ENCODE results near the gene LARGE1.

Gene LARGE1

GRCh38 chr22:33829546-33830280 lies 90.6 kb downstream of the LARGE1 start:
- Histone ChIP-seq H3K4me3 (replicated peaks; ENCODE audit: insufficient read depth, low read length) (no peak overlapping the region), H3K27ac (replicated peaks) (no peak overlapping the region), H3K27me3 (ENCODE audit: insufficient read depth, poor library complexity, severe bottlenecking) (no peaks in the 10 kb centered on the region)
- DNase-seq (ENCODE audit: low read depth in 1 of 2, low spot score in 1 of 2) = no peak
- TF ChIP-seq POLR2AphosphoS5 (IDR thresholded peaks at IDR 0.05; ENCODE audit: low read depth) = no peak
- TF ChIP-seq SPI1 (IDR thresholded peaks at IDR 0.05; ENCODE audit: borderline replicate concordance, low read depth) = no peak
- TF ChIP-seq CTCF (IDR thresholded peaks at IDR 0.05; ENCODE audit: insufficient read depth, low read length) = no peak
- TF ChIP-seq GABPA (IDR thresholded peaks at IDR 0.05; ENCODE audit: low read depth) = no peak
- TF ChIP-seq REST (IDR thresholded peaks at IDR 0.05; ENCODE audit: insufficient replicate concordance, low read depth) = no peak

- TF ChIP-seq CTCF (IDR thresholded peaks at IDR 0.05; ENCODE audit: insufficient read depth, low read length) = no peak
- no peak for TF ChIP-seq GABPA (IDR thresholded peaks at IDR 0.05; ENCODE audit: low read depth)
- TF ChIP-seq POLR2AphosphoS5 (IDR thresholded peaks at IDR 0.05; ENCODE audit: low read depth) = no peak
- TF ChIP-seq SPI1 (IDR thresholded peaks at IDR 0.05; ENCODE audit: borderline replicate concordance, low read depth) = no peak
- no peak for TF ChIP-seq REST (IDR thresholded peaks at IDR 0.05; ENCODE audit: insufficient replicate concordance, low read depth)
Measured at GRCh38 chr22:33828302-33828701, 92.0 kb downstream of the LARGE1 start.

GRCh38 chr22:33825761-33826160 lies 94.5 kb downstream of the LARGE1 start:
- no peak for DNase-seq (ENCODE audit: low read depth in 1 of 2, low spot score in 1 of 2)
- no peaks in the 10 kb centered on the region for H3K27me3 ChIP-seq (ENCODE audit: insufficient read depth, poor library complexity, severe bottlenecking)
- TF ChIP-seq REST (IDR thresholded peaks at IDR 0.05; ENCODE audit: insufficient replicate concordance, low read depth) (no peak), GABPA (IDR thresholded peaks at IDR 0.05; ENCODE audit: low read depth) (no peak), POLR2AphosphoS5 (IDR thresholded peaks at IDR 0.05; ENCODE audit: low read depth) (no peak), SPI1 (IDR thresholded peaks at IDR 0.05; ENCODE audit: borderline replicate concordance, low read depth) (no peak), CTCF (IDR thresholded peaks at IDR 0.05; ENCODE audit: insufficient read depth, low read length) (no peak)
- H3K4me3 ChIP-seq (replicated peaks; ENCODE audit: insufficient read depth, low read length) = no peak overlapping the region
- no peak overlapping the region for H3K27ac ChIP-seq (replicated peaks)

More at GRCh38 chr22:33828302-33828701, 92.0 kb downstream of the LARGE1 start:
- H3K27me3 ChIP-seq (ENCODE audit: insufficient read depth, poor library complexity, severe bottlenecking) = no peaks in the 10 kb centered on the region
- no peak overlapping the region for H3K4me3 ChIP-seq (replicated peaks; ENCODE audit: insufficient read depth, low read length)
- DNase-seq (ENCODE audit: low read depth in 1 of 2, low spot score in 1 of 2) = no peak
- no peak overlapping the region for H3K27ac ChIP-seq (replicated peaks)
